K562 (cell line): Measurements from ENCODE around the gene COQ8B. TPM values are rescaled to one million over a fixed set of nuclear protein-coding genes. Genes with fewer than 3 reads are reported as not detected.

Source experiments
- ATAC-seq: fragments of 200-7000 bp; cut with Tn5 transposase; 3 replicates; pipeline ENCODE4 v1.9.1; 2020; ENCODE audit warnings: moderate library complexity
- BruUV-seq: library from RNA; stranded (reverse); fragments of 400-500 nt; replicated peaks from 2 replicates; lab custom pipeline; 2021; lab: Mats Ljungman, UMichigan
- CTCF ChIA-PET: fragments of 300-600 bp; formaldehyde crosslinking; extraction: SDS; loops from one replicate; lab custom pipeline; 2021; ENCODE audit warnings: low intra/inter-chr PET ratio; lab: Yijun Ruan, JAX
- POLR2A ChIA-PET: fragments of 300-600, 350-650 bp; sonication (Branson Sonifier 250); formaldehyde crosslinking; extraction: SDS; loops from one replicate; lab custom pipeline; 2021; ENCODE audit warnings: antibody characterized with exemption, inconsistent platforms; lab: Yijun Ruan, JAX
- DNase-seq, 4 experiments: peaks; one replicate each; pipeline versions ENCODE4 v3.0.0 to v3.0.0-alpha.2; 2011 to 2018; ENCODE audit warnings: low spot score in 3 of 4, mixed read lengths in 3 of 4; ENCODE audit errors: extremely low read depth in 1 of 4
- FAIRE-seq: peaks from 2 replicates; lab custom pipeline; 2011; peaks lifted over from hg19 to GRCh38; lab: Jason Lieb, UNC
- H2AFZ ChIP-seq: 2 replicates; pipeline ENCODE4 v1.6.0; 2011; ENCODE audit warnings: low read depth, low read length, control low read depth, inconsistent platforms
- H3K27ac ChIP-seq: fragments of 200-600 bp; 3 replicates; pipeline ENCODE4 v1.8.0; 2011; ENCODE audit warnings: low read depth, mild to moderate bottlenecking, control low read depth, inconsistent platforms, low read length, moderate library complexity, mixed read lengths; ENCODE audit errors: extremely low read depth
- H3K27me3 ChIP-seq, 2 experiments: fragments of 300-600 bp in 1 of 2; 2 replicates in 1 of 2; 3 replicates in 1 of 2; pipeline versions ENCODE4 v1.6.0 to v1.8.0; 2011; ENCODE audit warnings: inconsistent platforms in 2 of 2, low read length in 2 of 2, mild to moderate bottlenecking in 1 of 2, mixed read lengths in 1 of 2, moderate library complexity in 1 of 2; ENCODE audit not compliant: control insufficient read depth in 2 of 2, insufficient read depth in 2 of 2
- H3K36me3 ChIP-seq: fragments of 300-600 bp; 3 replicates; pipeline ENCODE4 v1.8.0; 2011; ENCODE audit warnings: mild to moderate bottlenecking, low read length, inconsistent platforms; ENCODE audit not compliant: control insufficient read depth, insufficient read depth
- H3K4me1 ChIP-seq, 2 experiments: fragments of 200-600 bp in 1 of 2; replicated peaks in 1 of 2; 2 replicates in 1 of 2; 3 replicates in 1 of 2; pipeline versions ENCODE4 v1.5.1 to v1.8.0; 2011; ENCODE audit warnings: inconsistent platforms in 2 of 2, low read length in 2 of 2, mild to moderate bottlenecking in 1 of 2, mixed read lengths in 1 of 2, moderate library complexity in 1 of 2; ENCODE audit not compliant: control insufficient read depth in 2 of 2, insufficient read depth in 2 of 2
- H3K4me2 ChIP-seq: 2 replicates; pipeline ENCODE4 v1.6.1; 2011; ENCODE audit warnings: low read length, control low read depth, inconsistent platforms, mixed read lengths; ENCODE audit not compliant: insufficient read depth
- H3K4me3 ChIP-seq: fragments of 200-600 bp; sonication (generic), shearing (Covaris generic); 2 replicates; pipeline ENCODE4 v1.5.1; 2016; ENCODE audit warnings: control low read depth, inconsistent platforms
- H3K79me2 ChIP-seq: fragments of 200-600 bp; 3 replicates; pipeline ENCODE4 v1.8.0; 2011; ENCODE audit warnings: low read length, inconsistent platforms; ENCODE audit not compliant: control insufficient read depth, insufficient read depth
- H3K9ac ChIP-seq, 2 experiments: 2 replicates each; pipeline versions ENCODE4 v1.6.0 to v1.6.1; 2011; ENCODE audit warnings: low read depth in 2 of 2, low read length in 2 of 2, control low read depth in 1 of 2, inconsistent platforms in 1 of 2, mild to moderate bottlenecking in 1 of 2, mixed read lengths in 1 of 2; ENCODE audit not compliant: insufficient read depth in 1 of 2
- H3K9me1 ChIP-seq: one replicate; pipeline ENCODE4 v1.6.0; 2011; ENCODE audit warnings: inconsistent platforms, mild to moderate bottlenecking, low read length, moderate library complexity; ENCODE audit not compliant: control insufficient read depth, insufficient read depth
- H3K9me3 ChIP-seq: replicated peaks from 2 replicates; pipeline ENCODE4 v1.5.1; 2011; ENCODE audit warnings: low read depth, low read length, inconsistent platforms; ENCODE audit not compliant: control insufficient read depth, insufficient read depth
- H4K20me1 ChIP-seq: replicated peaks from 2 replicates; pipeline ENCODE4 v1.6.1; 2011; ENCODE audit warnings: low read length, inconsistent platforms, mixed read lengths; ENCODE audit not compliant: control insufficient read depth, insufficient read depth
- ARID1B ChIP-seq: fragments of 450-650 bp; IDR thresholded peaks from 2 replicates; pipeline ENCODE4 v1.6.1; 2016; ENCODE audit warnings: antibody characterized with exemption, mild to moderate bottlenecking, inconsistent platforms
- ATF7 ChIP-seq: fragments of 450-650 bp; IDR thresholded peaks from 2 replicates; pipeline ENCODE4 v1.7.1; 2014; ENCODE audit warnings: mild to moderate bottlenecking, moderate library complexity
- CBFA2T2 ChIP-seq: fragments of 450-650 bp; conservative IDR thresholded peaks from 2 replicates; pipeline ENCODE4 v1.6.1; 2017; ENCODE audit warnings: mild to moderate bottlenecking
- DACH1 ChIP-seq: fragments of 450-650 bp; IDR thresholded peaks from 2 replicates; pipeline ENCODE4 v1.6.1; 2018; ENCODE audit not compliant: partially characterized antibody
- E2F4 ChIP-seq: sonication (generic); formaldehyde crosslinking; IDR thresholded peaks from 2 replicates; pipeline ENCODE4 v1.8.0; 2022; ENCODE audit warnings: mild to moderate bottlenecking, low read depth, missing genetic modification reagents
- GATAD2A ChIP-seq: fragments of 450-650 bp; IDR thresholded peaks from 2 replicates; pipeline ENCODE4 v1.6.1; 2017
- GTF2A2 ChIP-seq: IDR thresholded peaks from 2 replicates; pipeline ENCODE4 v1.6.1; 2016; ENCODE audit warnings: mild to moderate bottlenecking, missing genetic modification characterization, missing compliant biosample characterization
- L3MBTL2 ChIP-seq: fragments of 450-650 bp; IDR thresholded peaks from 2 replicates; pipeline ENCODE4 v1.6.1; 2016; ENCODE audit warnings: mild to moderate bottlenecking, moderate library complexity
- NFIC ChIP-seq: fragments of 450-650 bp; IDR thresholded peaks from 2 replicates; pipeline ENCODE4 v1.6.1; 2017; ENCODE audit warnings: mild to moderate bottlenecking, inconsistent platforms
- POLR2AphosphoS5 ChIP-seq: IDR thresholded peaks from 2 replicates; pipeline ENCODE4 v1.6.1; 2011; ENCODE audit warnings: mild to moderate bottlenecking, low read depth, low read length, moderate library complexity; ENCODE audit not compliant: control insufficient read depth, insufficient read depth
- SIX5 ChIP-seq, 2 experiments: IDR thresholded peaks; 2 replicates each; pipeline ENCODE4 v1.6.1; 2011; ENCODE audit warnings: low read length in 2 of 2, borderline replicate concordance in 1 of 2, low read depth in 1 of 2, mild to moderate bottlenecking in 1 of 2, moderate library complexity in 1 of 2; ENCODE audit not compliant: insufficient read depth in 1 of 2
- SUPT5H ChIP-seq: fragments of 450-650 bp; IDR thresholded peaks from 2 replicates; pipeline ENCODE4 v1.6.1; 2016
- TBP ChIP-seq: optimal IDR thresholded peaks from 2 replicates; pipeline ENCODE3; 2011; ENCODE audit warnings: low read depth, low read length, improper control_type of control experiment
- TCF3 ChIP-seq: sonication (generic); formaldehyde crosslinking; IDR thresholded peaks from 2 replicates; pipeline ENCODE4 v1.4.0; 2020; ENCODE audit warnings: mild to moderate bottlenecking, missing genetic modification reagents
- UBTF ChIP-seq, 2 experiments: IDR thresholded peaks; 2 replicates each; pipeline ENCODE4 v1.6.1; 2012; ENCODE audit warnings: improper control_type of control experiment in 2 of 2, low read depth in 2 of 2, low read length in 2 of 2, borderline replicate concordance in 1 of 2
- ZNF263 ChIP-seq: sonication (generic); formaldehyde crosslinking; IDR thresholded peaks from 2 replicates; pipeline ENCODE4 v1.8.0; 2022; ENCODE audit warnings: mild to moderate bottlenecking, missing genetic modification reagents, borderline replicate concordance
- ZNF695 ChIP-seq: fragments of 450-650 bp; formaldehyde crosslinking; IDR thresholded peaks from 2 replicates; pipeline ENCODE4 v1.4.0; 2020; ENCODE audit warnings: mild to moderate bottlenecking, moderate library complexity
- ZNF766 ChIP-seq: fragments of 200-800 bp; sonication (Bioruptor generic); conservative IDR thresholded peaks from 2 replicates; pipeline ENCODE4 v1.6.1; 2016; ENCODE audit warnings: missing genetic modification characterization, missing compliant biosample characterization
- WGBS: fragments of 100-300 bp; shearing (Covaris generic); methylation state at CpG from one replicate; pipeline ENCODE4 v1.1.6; 2016; ENCODE audit warnings: low coverage, mixed read lengths; ENCODE audit not compliant: insufficient coverage; ENCODE audit errors: missing lambda C conversion rate; 5-methylcytosine and 5-hydroxymethylcytosine counted together
- in situ Hi-C: fragments of 300-500 bp; cut with MboI; formaldehyde crosslinking; loops from 4 replicates; pipeline ENCODE4 v1.15.0; 2018; ENCODE audit warnings: inconsistent platforms, mixed read lengths
- intact Hi-C: fragments of 100-400 bp; cut with micrococcal nuclease; formaldehyde crosslinking; loops from 2 replicates; pipeline ENCODE4 v1.14.2; 2022
- polyA plus RNA-seq, 8 experiments: library from polyadenylated mRNA; depleted of rRNA in 4 of 8; stranded (reverse) in 5 of 8; unstranded in 3 of 8; fragments of >200 nt; fragmentation: Nextera tagmentation in 2 of 8; fragmentation: Illumina TruSeq in 1 of 8; extraction: Ambion mirVana in 2 of 8; extraction: Trizol in 1 of 8; gene quantifications; 2 replicates each; pipeline versions ENCODE4 v1.2.1 to v1.2.3, GENCODE V29; 2011 to 2014; ENCODE audit warnings: inconsistent platforms in 1 of 8, missing spikeins in 1 of 8
- total RNA-seq, 7 experiments: library from RNA; depleted of rRNA in 6 of 7; stranded (reverse); fragments of >200 nt in 6 of 7; fragmentation: Illumina TruSeq in 2 of 7; extraction: Trizol in 2 of 7; gene quantifications; 2 replicates each; pipeline versions ENCODE4 v1.2.1 to v1.2.3, GENCODE V29; 2011 to 2021; ENCODE audit warnings: low replicate concordance in 1 of 7

COQ8B gene
- total and polyA plus RNA-seq, 9 of the 15 experiments (the other 6 are each of a cell fraction or from before 2014, with no cell fraction given), result 0.41 to 32.3 (median 12.9) TPM

- in situ Hi-C loops (no loop called here), intact Hi-C loops (loop anchor here (1.0 to 5.0 kb wide), 4 partner anchors 78 to 480 kb away; no protein-coding TSS in a partner anchor)
- no peaks in the 10 kb centered on the region for H3K9me1 ChIP-seq
- H3K27me3 ChIP-seq, result no peaks in the 10 kb centered on the region
- FAIRE-seq (peak; percentile 88), ATAC-seq (peak; percentile 62), DNase-seq (peak; percentile 84 to 90 (median 86))
- no TSS peak for BruUV-seq
- H3K4me1 ChIP-seq, result peaks cover 39 to 58% of the 10 kb centered on the region in 2 experiments
- peak overlapping the region; percentile 94 for H3K27ac ChIP-seq
- peaks cover 5% of the 10 kb centered on the region for H3K9me3 ChIP-seq
- POLR2A ChIA-PET, result interaction anchor here (0.6 to 2.4 kb wide), 17 partner anchors 10 to 456 kb away, joined by 3 to 13 read pairs (median 4); partner anchors contain the start of genes ACTMAP, COQ8B, ITPKC and NUMBL
- H3K4me2 ChIP-seq, result peak overlapping the region; percentile 87
- no peaks in the 10 kb centered on the region for H4K20me1 ChIP-seq
- H2AFZ ChIP-seq, result peak overlapping the region; percentile 92
- peak overlapping the region; percentile 75 for H3K4me3 ChIP-seq
- H3K36me3 ChIP-seq, result peaks cover 24% of the 10 kb centered on the region
- 26% methylated on average over 21 of the region's 24 CpGs for WGBS
- peak overlapping the region; percentile 78 to 95 for H3K9ac ChIP-seq
- CTCF ChIA-PET, result interaction anchor here (0.6 to 2.5 kb wide), 4 partner anchors 34 to 598 kb away, joined by 3 to 21 read pairs (median 3); partner anchors contain the start of genes ACTMAP and SNRPA
- H3K79me2 ChIP-seq, result no peaks in the 10 kb centered on the region; the same call in 2 of the 3 replicates
- TF ChIP-seq SIX5 (IDR thresholded peaks at IDR 0.05; ENCODE audit: borderline replicate concordance in 1 of 2, insufficient read depth in 1 of 2, low read depth in 1 of 2, low read length in 2 of 2) (no peak), NFIC (peak; percentile 52; the same call in 1 of the 2 replicates), ARID1B (peak; percentile 92), GATAD2A (peak; percentile 86; the same call in 1 of the 2 replicates), ZNF695 (CRISPR knock-in tag) (no peak), POLR2AphosphoS5 (peak; percentile 77; the same call in 1 of the 2 replicates), TBP (peak; percentile 43), TCF3 (CRISPR knock-in tag) (peak; percentile 55; the same call in 1 of the 2 replicates), SUPT5H (peak; percentile 65; the same call in 1 of the 2 replicates), ATF7 (peak; percentile 27), ZNF263 (peak; percentile 7; the same call in 1 of the 2 replicates), CBFA2T2 (peak; percentile 67), DACH1 (peak; percentile 9), ZNF766 (CRISPR knock-in tag) (no peak), L3MBTL2 (no peak), UBTF (IDR thresholded peaks at IDR 0.05; ENCODE audit: borderline replicate concordance in 1 of 2, low read depth in 2 of 2, low read length in 2 of 2) (0 out of 4 replicates have a peak, but pooled peaks of 1 of the 2 experiments have one; percentile 43), E2F4 (0 out of 2 replicates have a peak, but pooled peaks have one; percentile 13), GTF2A2 (no peak)
Observed at GRCh38 chr19:40663695-40664692, 52.7 kb downstream of the COQ8B start.
